GM12878 (cell line): ENCODE data around the gene UNC45A. TPM values are rescaled to one million over a fixed set of nuclear protein-coding genes. Genes with fewer than 3 reads are reported as not detected.

Experiments
- ATAC-seq: fragments of 200-7000 bp; cut with Tn5 transposase; 3 replicates; pipeline ENCODE4 v1.9.1; 2020; ENCODE audit warnings: mild to moderate bottlenecking, moderate library complexity
- BruUV-seq: library from RNA; stranded (reverse); fragments of 400-500 nt; replicated peaks from 2 replicates; lab custom pipeline; 2021; lab: Mats Ljungman, UMichigan
- CTCF ChIA-PET: fragments of 300-600 bp; sonication (Branson Sonifier 250); formaldehyde crosslinking; extraction: SDS; loops from one replicate; lab custom pipeline; 2021; ENCODE audit warnings: inconsistent platforms; lab: Yijun Ruan, JAX
- POLR2A ChIA-PET: fragments of 350-600 bp; formaldehyde crosslinking; extraction: SDS; loops from one replicate; lab custom pipeline; 2021; ENCODE audit warnings: inconsistent platforms; lab: Charles Lee
- RAD21 ChIA-PET: fragments of 300-600 bp; sonication (Branson Sonifier 250); formaldehyde crosslinking; loops from one replicate; lab custom pipeline; 2023; ENCODE audit warnings: antibody characterized with exemption; ENCODE audit not compliant: unreplicated experiment; lab: Charles Lee
- SMC1A ChIA-PET: fragments of 300-600 bp; sonication (Branson Sonifier 250); formaldehyde crosslinking; loops from one replicate; lab custom pipeline; 2023; ENCODE audit not compliant: unreplicated experiment, uncharacterized antibody; lab: Charles Lee
- DNase-seq: peaks from one replicate; pipeline ENCODE4 v3.0.0-alpha.2; 2011; ENCODE audit warnings: low read depth, low spot score
- FAIRE-seq: peaks from 3 replicates; lab custom pipeline; 2011; peaks lifted over from hg19 to GRCh38; lab: Jason Lieb, UNC
- H2AFZ ChIP-seq: 2 replicates; pipeline ENCODE4 v1.6.0; 2011; ENCODE audit warnings: low read depth, low read length, control low read depth; ENCODE audit not compliant: control insufficient read depth
- H3K27ac ChIP-seq: 2 replicates; pipeline ENCODE4 v1.5.1; 2011; ENCODE audit warnings: control low read depth; ENCODE audit not compliant: control insufficient read depth, insufficient read depth
- H3K27me3 ChIP-seq, 2 experiments: replicated peaks in 1 of 2; 2 replicates each; pipeline versions ENCODE4 v1.6.0 to v1.6.1; 2011; ENCODE audit warnings: low read length in 1 of 2; ENCODE audit not compliant: control insufficient read depth in 2 of 2, insufficient read depth in 2 of 2
- H3K36me3 ChIP-seq, 2 experiments: 2 replicates each; pipeline ENCODE4 v1.5.1; 2011; ENCODE audit warnings: low read length in 1 of 2; ENCODE audit not compliant: control insufficient read depth in 2 of 2, insufficient read depth in 2 of 2
- H3K4me1 ChIP-seq: 2 replicates; pipeline ENCODE4 v1.6.1; 2011; ENCODE audit warnings: mild to moderate bottlenecking, low read length, moderate library complexity, mixed read lengths; ENCODE audit not compliant: control insufficient read depth, insufficient read depth
- H3K4me2 ChIP-seq: 2 replicates; pipeline ENCODE4 v1.6.0; 2011; ENCODE audit warnings: control low read depth; ENCODE audit not compliant: control insufficient read depth, insufficient read depth
- H3K4me3 ChIP-seq: fragments of 200-600 bp; sonication (generic); 2 replicates; pipeline ENCODE4 v1.5.1; 2016
- H3K79me2 ChIP-seq: 2 replicates; pipeline ENCODE4 v1.6.0; 2011; ENCODE audit warnings: low read length; ENCODE audit not compliant: control insufficient read depth, insufficient read depth
- H3K9ac ChIP-seq: 2 replicates; pipeline ENCODE4 v1.8.0; 2011; ENCODE audit warnings: low read length, control low read depth, mixed read lengths; ENCODE audit not compliant: control insufficient read depth, insufficient read depth
- H3K9me3 ChIP-seq: replicated peaks from 3 replicates; pipeline ENCODE4 v1.5.1; 2011; ENCODE audit warnings: mild to moderate bottlenecking, low read length; ENCODE audit not compliant: control insufficient read depth, insufficient read depth
- H4K20me1 ChIP-seq: 2 replicates; pipeline ENCODE4 v1.6.0; 2011; ENCODE audit not compliant: control insufficient read depth, insufficient read depth
- MXI1 ChIP-seq: fragments of 150-350 bp; IDR thresholded peaks from 2 replicates; pipeline ENCODE4 v1.6.1; 2011; ENCODE audit warnings: low read depth, mild to moderate bottlenecking, inconsistent platforms, low read length, improper control_type of control experiment
- ZSCAN29 ChIP-seq: fragments of 450-650 bp; IDR thresholded peaks from 2 replicates; pipeline ENCODE4 v1.6.1; 2017; ENCODE audit warnings: mild to moderate bottlenecking, moderate library complexity
- WGBS: methylation state at CpG from one replicate; pipeline ENCODE4 v1.1.6; 2016; ENCODE audit warnings: low lambda C conversion rate; ENCODE audit not compliant: insufficient replicate concordance, insufficient coverage; ENCODE audit errors: missing lambda C conversion rate; 5-methylcytosine and 5-hydroxymethylcytosine counted together
- in situ Hi-C: fragments of 300-500 bp; cut with MboI; formaldehyde crosslinking; loops from 9 replicates; pipeline ENCODE4 v1.14.3; 2018; ENCODE audit warnings: mixed read lengths
- intact Hi-C: fragments of 100-400 bp; cut with micrococcal nuclease; formaldehyde crosslinking; loops from one replicate; pipeline ENCODE4 v1.14.2; 2022; ENCODE audit not compliant: unreplicated experiment
- polyA plus RNA-seq, 11 experiments: library from polyadenylated mRNA; depleted of rRNA in 4 of 11; unstranded in 6 of 11; stranded (reverse) in 5 of 11; fragments of >200 nt; fragmentation: Nextera tagmentation in 4 of 11; fragmentation: Illumina TruSeq in 1 of 11; extraction: Ambion mirVana in 4 of 11; extraction: Trizol in 1 of 11; gene quantifications; 1 replicate in 1 of 11; 2 replicates in 10 of 11; pipeline versions ENCODE4 v1.2.1 to v1.2.3, GENCODE V29; 2011 to 2016; ENCODE audit warnings: inconsistent platforms in 2 of 11, missing spikeins in 2 of 11, low read depth in 1 of 11
- total RNA-seq, 4 experiments: library from RNA; depleted of rRNA in 3 of 4; stranded (reverse); fragments of >200 nt in 3 of 4; fragmentation: Illumina TruSeq in 1 of 4; extraction: Trizol in 1 of 4; gene quantifications; 2 replicates each; pipeline versions ENCODE4 v1.2.1 to v1.2.3, GENCODE V29; 2013 to 2021
- TF ChIP-seq, protein P1 (sequence below): IDR thresholded peaks from 2 replicates; pipeline ENCODE4 v1.6.1; 2011; ENCODE audit warnings: borderline replicate concordance, low read depth, mild to moderate bottlenecking, moderate library complexity, mixed read lengths, low read length; ENCODE audit not compliant: insufficient read depth; ENCODE audit errors: extremely low read length
- TF ChIP-seq, protein P2 (sequence below): fragments of 450-650 bp; IDR thresholded peaks from 2 replicates; pipeline ENCODE4 v1.6.1; 2016; ENCODE audit warnings: mild to moderate bottlenecking

The UNC45A gene
- total and polyA plus RNA-seq, 10 of the 15 experiments (the other 5 are each of a cell fraction or from before 2014, with no cell fraction given), result 10.3 to 57.8 (median 40.5) TPM

DNA sequence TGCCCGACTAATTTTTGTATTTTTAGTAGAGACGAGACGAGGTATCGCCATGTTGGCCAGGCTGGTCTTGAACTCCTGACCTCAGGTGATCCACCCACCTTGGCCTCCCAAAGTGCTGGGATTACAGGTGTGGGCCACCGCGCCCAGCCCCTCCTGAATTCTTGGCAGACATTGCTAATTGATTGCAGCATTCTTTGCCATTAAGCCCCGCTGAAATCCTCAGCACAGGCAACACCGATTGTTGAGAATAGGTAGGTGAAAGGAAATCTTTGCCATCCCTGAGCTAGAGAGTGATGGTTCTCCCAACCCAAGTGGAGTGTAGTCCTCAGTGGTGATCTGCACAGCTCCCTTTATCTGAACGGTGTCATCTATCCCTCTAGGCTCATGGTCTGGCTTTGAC lies 30.3 kb upstream of the UNC45A start:
- no peaks in the 10 kb centered on the region; the same call in 1 of the 2 replicates for H4K20me1 ChIP-seq
- no peak overlapping the region for H3K9ac ChIP-seq
- POLR2A ChIA-PET, result interaction anchor here (1.3 to 7.6 kb wide), 3 partner anchors 14 to 28 kb away, joined by 3 to 113 read pairs (median 42); partner anchors contain the start of genes HDDC3 and UNC45A
- H3K4me3 ChIP-seq, result no peak overlapping the region
- RAD21 ChIA-PET, result interaction anchor here (1.7 to 9.2 kb wide), 2 partner anchors 28 to 185 kb away, joined by 3 to 193 read pairs; partner anchors contain the start of genes HDDC3 and UNC45A
- H3K9me3 ChIP-seq, result no peaks in the 10 kb centered on the region
- H3K36me3 ChIP-seq, result peaks cover 18 to 29% of the 10 kb centered on the region in 2 experiments
- in situ Hi-C loops, result no loop called here
- no peaks in the 10 kb centered on the region for H3K27me3 ChIP-seq
- no peak overlapping the region for H3K27ac ChIP-seq
- 97% methylated on average over 9 of the region's 9 CpGs for WGBS
- no peak for DNase-seq
- SMC1A ChIA-PET, result interaction anchor here (1.4 to 12.3 kb wide), 6 partner anchors 17 to 197 kb away, joined by 3 to 225 read pairs (median 8); partner anchors contain the start of genes HDDC3 and UNC45A
- H3K79me2 ChIP-seq, result peaks cover 18% of the 10 kb centered on the region
- TF ChIP-seq ZSCAN29, result no peak
- TF ChIP-seq, protein P1, sequence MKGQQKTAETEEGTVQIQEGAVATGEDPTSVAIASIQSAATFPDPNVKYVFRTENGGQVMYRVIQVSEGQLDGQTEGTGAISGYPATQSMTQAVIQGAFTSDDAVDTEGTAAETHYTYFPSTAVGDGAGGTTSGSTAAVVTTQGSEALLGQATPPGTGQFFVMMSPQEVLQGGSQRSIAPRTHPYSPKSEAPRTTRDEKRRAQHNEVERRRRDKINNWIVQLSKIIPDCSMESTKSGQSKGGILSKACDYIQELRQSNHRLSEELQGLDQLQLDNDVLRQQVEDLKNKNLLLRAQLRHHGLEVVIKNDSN, result no peak
- TF ChIP-seq MXI1, result no peak
- TF ChIP-seq, protein P2, sequence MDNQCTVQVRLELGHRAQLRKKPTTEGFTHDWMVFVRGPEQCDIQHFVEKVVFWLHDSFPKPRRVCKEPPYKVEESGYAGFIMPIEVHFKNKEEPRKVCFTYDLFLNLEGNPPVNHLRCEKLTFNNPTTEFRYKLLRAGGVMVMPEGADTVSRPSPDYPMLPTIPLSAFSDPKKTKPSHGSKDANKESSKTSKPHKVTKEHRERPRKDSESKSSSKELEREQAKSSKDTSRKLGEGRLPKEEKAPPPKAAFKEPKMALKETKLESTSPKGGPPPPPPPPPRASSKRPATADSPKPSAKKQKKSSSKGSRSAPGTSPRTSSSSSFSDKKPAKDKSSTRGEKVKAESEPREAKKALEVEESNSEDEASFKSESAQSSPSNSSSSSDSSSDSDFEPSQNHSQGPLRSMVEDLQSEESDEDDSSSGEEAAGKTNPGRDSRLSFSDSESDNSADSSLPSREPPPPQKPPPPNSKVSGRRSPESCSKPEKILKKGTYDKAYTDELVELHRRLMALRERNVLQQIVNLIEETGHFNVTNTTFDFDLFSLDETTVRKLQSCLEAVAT, result peak; percentile 89
- TF ChIP-seq, all 136 proteins: peak for 1
- CTCF ChIA-PET, result interaction anchor here (1.1 to 15.1 kb wide), 3 partner anchors 18 to 24 kb away, joined by 4 to 480 read pairs (median 6); partner anchors contain the start of genes HDDC3 and UNC45A
- peaks cover 12% of the 10 kb centered on the region for H3K4me1 ChIP-seq
- no TSS peak for BruUV-seq
- no peak for ATAC-seq
- no peak overlapping the region for H2AFZ ChIP-seq
- no peak overlapping the region for H3K4me2 ChIP-seq
- intact Hi-C loops, result no loop called here
- FAIRE-seq, result no peak
